ENCODE measurements around the gene DCAF8.

DCAF8 gene

DNA sequence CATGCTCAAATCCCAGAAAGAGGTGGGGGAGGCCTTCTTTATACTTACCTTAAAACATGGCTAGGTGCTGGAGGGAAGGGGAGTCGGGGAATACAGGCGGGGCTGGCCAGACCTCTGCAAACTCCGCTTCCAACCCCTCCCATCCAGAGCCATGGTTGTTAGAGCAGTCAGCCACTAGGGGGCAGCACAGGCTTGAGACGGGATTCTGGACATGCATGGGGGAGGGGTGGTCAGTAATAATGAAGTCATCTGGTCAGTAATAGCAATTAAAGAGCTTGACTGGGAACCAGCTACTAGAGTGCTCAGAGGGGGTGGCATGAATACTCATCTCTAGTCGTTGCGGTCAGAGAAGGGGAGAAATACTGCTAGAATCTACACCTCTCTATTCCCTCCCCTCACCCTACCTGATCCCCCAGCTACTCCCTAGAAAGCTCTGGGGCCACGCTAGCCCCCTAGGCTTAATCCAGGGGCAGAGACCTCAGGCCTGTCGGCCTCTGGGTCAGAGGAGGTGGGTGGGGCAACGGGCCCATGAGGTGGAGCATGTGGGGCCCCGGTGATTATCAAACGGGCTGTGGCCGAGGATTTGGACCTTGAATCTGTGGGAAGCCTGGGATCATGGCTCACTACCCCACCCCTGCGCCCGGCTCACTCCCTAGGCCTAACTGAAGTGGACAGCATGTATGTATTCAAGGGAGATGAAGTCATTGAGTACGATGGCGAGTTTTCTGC lies 69.1 kb downstream of the DCAF8 start:
- no peaks in the 10 kb centered on the region for H3K79me2 ChIP-seq (ENCODE audit: insufficient read depth, low read depth)
- peak; percentile 100 for TF ChIP-seq CTCF (conservative IDR thresholded peaks at IDR 0.05; ENCODE audit: low read depth, low read length)
- H4K20me1 ChIP-seq (ENCODE audit: insufficient read depth): no peaks in the 10 kb centered on the region
- peaks cover 37% of the 10 kb centered on the region for H3K4me1 ChIP-seq (ENCODE audit: low read depth, poor library complexity, severe bottlenecking)
- H2AFZ ChIP-seq (ENCODE audit: low read depth): peak overlapping the region; percentile 66
- H3K27ac ChIP-seq: no peak overlapping the region
- no peak overlapping the region for H3K4me3 ChIP-seq (IDR thresholded peaks at IDR 0.05; ENCODE audit: insufficient read depth, low read depth, low read length)
- H3K4me2 ChIP-seq: peak overlapping the region; percentile 32; the same call in 1 of the 2 replicates
- H3K9ac ChIP-seq: no peak overlapping the region
- no peaks in the 10 kb centered on the region for H3K36me3 ChIP-seq (ENCODE audit: insufficient read depth)
- H3K27me3 ChIP-seq (ENCODE audit: insufficient read depth, low read depth): no peaks in the 10 kb centered on the region

DNA sequence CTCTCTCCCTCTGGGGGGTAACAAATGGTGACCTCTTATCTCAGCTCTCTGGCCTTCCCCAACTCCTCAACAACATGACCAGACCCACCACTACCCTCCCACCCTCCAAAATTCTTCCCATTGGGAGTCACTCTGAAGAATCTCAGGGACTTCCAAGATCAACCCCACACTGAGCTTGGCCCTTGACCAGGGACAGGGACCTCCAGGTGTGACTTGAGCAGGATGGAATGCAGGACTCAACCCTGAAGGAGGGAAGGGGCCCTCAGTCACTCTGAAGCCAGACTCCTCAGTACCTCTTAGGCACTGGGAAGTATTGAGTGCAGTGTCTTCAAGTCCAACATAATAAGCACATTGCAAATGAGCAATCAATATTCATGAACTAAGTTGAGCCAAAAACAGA lies 70.1 kb downstream of the DCAF8 start:
- no peak for TF ChIP-seq CTCF (conservative IDR thresholded peaks at IDR 0.05; ENCODE audit: low read depth, low read length)
- Histone ChIP-seq H3K27ac (no peak overlapping the region), H2AFZ (ENCODE audit: low read depth) (peak overlapping the region; percentile 66; the same call in 1 of the 2 replicates), H3K9ac (no peak overlapping the region), H3K4me1 (ENCODE audit: low read depth, poor library complexity, severe bottlenecking) (peaks cover 36% of the 10 kb centered on the region), H3K4me3 (IDR thresholded peaks at IDR 0.05; ENCODE audit: insufficient read depth, low read depth, low read length) (no peak overlapping the region), H3K4me2 (no peak overlapping the region), H3K27me3 (ENCODE audit: insufficient read depth, low read depth) (no peaks in the 10 kb centered on the region), H3K79me2 (ENCODE audit: insufficient read depth, low read depth) (no peaks in the 10 kb centered on the region), H4K20me1 (ENCODE audit: insufficient read depth) (no peaks in the 10 kb centered on the region), H3K36me3 (ENCODE audit: insufficient read depth) (no peaks in the 10 kb centered on the region)

GRCh38 chr1:160191756-160192155 lies 70.6 kb downstream of the DCAF8 start:
- no peak overlapping the region for H3K27ac ChIP-seq
- no peak for TF ChIP-seq CTCF (conservative IDR thresholded peaks at IDR 0.05; ENCODE audit: low read depth, low read length)
- H3K79me2 ChIP-seq (ENCODE audit: insufficient read depth, low read depth): no peaks in the 10 kb centered on the region
- no peak overlapping the region for H3K4me2 ChIP-seq
- H3K4me3 ChIP-seq (IDR thresholded peaks at IDR 0.05; ENCODE audit: insufficient read depth, low read depth, low read length): no peak overlapping the region
- H2AFZ ChIP-seq (ENCODE audit: low read depth): no peak overlapping the region
- peaks cover 31% of the 10 kb centered on the region for H3K4me1 ChIP-seq (ENCODE audit: low read depth, poor library complexity, severe bottlenecking)
- no peaks in the 10 kb centered on the region for H3K27me3 ChIP-seq (ENCODE audit: insufficient read depth, low read depth)
- no peaks in the 10 kb centered on the region for H4K20me1 ChIP-seq (ENCODE audit: insufficient read depth)
- no peak overlapping the region for H3K9ac ChIP-seq
- no peaks in the 10 kb centered on the region for H3K36me3 ChIP-seq (ENCODE audit: insufficient read depth)

- no peak for TF ChIP-seq CTCF (conservative IDR thresholded peaks at IDR 0.05; ENCODE audit: low read depth, low read length)
- Histone ChIP-seq H3K4me1 (ENCODE audit: low read depth, poor library complexity, severe bottlenecking) (peaks cover 13% of the 10 kb centered on the region), H3K36me3 (ENCODE audit: insufficient read depth) (no peaks in the 10 kb centered on the region), H2AFZ (ENCODE audit: low read depth) (no peak within 1 kb of the TSS), H3K4me3 (IDR thresholded peaks at IDR 0.05; ENCODE audit: insufficient read depth, low read depth, low read length) (no peak within 1 kb of the TSS), H3K9ac (no peak within 1 kb of the TSS), H3K27ac (no peak within 1 kb of the TSS), H3K27me3 (ENCODE audit: insufficient read depth, low read depth) (no peaks in the 10 kb centered on the region), H3K79me2 (ENCODE audit: insufficient read depth, low read depth) (no peaks in the 10 kb centered on the region), H3K4me2 (no peak within 1 kb of the TSS), H4K20me1 (ENCODE audit: insufficient read depth) (no peaks in the 10 kb centered on the region)
Observed at GRCh38 chr1:160189649-160190625, 72.4 kb downstream of the DCAF8 start, which contains the start of gene CASQ1. TSS of gene CASQ1 (plus strand) at chr1:160190575. CDS start at chr1:160190752, 177 bp downstream.

Data from KMS-11 (cell line).